Measurements from ENCODE around the gene COMMD9. TPM values are rescaled to one million over a fixed set of nuclear protein-coding genes. Genes with fewer than 3 reads are reported as not detected.

COMMD9 gene
- total and polyA plus RNA-seq, 2 experiments from 2014 or later = 50.3 to 95.3 TPM

DNA sequence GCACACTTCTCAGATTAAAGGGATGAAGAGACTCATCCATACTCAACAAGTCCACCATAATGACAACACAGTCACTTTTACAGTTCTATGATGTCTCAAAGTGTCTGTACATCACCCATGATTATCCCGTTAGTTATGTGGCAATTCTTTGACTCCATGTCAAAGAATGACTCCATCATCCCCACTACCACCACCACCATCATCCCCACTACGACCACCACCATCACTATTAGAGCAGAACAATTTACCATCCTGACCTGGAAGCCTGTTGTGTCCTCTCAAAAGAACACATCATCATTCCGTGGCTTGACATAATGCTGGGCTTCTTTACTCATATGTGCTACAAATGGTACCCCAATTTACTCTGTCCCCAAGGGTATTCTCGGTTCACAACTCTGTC is 20.6 kb upstream of the COMMD9 start:
- no peaks in the 10 kb centered on the region for H3K9me2 ChIP-seq (replicated peaks; ENCODE audit: insufficient read depth)
- TF ChIP-seq EZH2phosphoT487 (IDR thresholded peaks at IDR 0.05; ENCODE audit: low read depth, severe bottlenecking, unreplicated experiment) (no peak), EZH2 (IDR thresholded peaks at IDR 0.05; ENCODE audit: borderline replicate concordance) (no peak)
- TF ChIP-seq, protein P1, sequence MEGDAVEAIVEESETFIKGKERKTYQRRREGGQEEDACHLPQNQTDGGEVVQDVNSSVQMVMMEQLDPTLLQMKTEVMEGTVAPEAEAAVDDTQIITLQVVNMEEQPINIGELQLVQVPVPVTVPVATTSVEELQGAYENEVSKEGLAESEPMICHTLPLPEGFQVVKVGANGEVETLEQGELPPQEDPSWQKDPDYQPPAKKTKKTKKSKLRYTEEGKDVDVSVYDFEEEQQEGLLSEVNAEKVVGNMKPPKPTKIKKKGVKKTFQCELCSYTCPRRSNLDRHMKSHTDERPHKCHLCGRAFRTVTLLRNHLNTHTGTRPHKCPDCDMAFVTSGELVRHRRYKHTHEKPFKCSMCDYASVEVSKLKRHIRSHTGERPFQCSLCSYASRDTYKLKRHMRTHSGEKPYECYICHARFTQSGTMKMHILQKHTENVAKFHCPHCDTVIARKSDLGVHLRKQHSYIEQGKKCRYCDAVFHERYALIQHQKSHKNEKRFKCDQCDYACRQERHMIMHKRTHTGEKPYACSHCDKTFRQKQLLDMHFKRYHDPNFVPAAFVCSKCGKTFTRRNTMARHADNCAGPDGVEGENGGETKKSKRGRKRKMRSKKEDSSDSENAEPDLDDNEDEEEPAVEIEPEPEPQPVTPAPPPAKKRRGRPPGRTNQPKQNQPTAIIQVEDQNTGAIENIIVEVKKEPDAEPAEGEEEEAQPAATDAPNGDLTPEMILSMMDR (IDR thresholded peaks at IDR 0.05; ENCODE audit: poor library complexity) = no peak
- no peaks in the 10 kb centered on the region for H3K27me3 ChIP-seq

DNA sequence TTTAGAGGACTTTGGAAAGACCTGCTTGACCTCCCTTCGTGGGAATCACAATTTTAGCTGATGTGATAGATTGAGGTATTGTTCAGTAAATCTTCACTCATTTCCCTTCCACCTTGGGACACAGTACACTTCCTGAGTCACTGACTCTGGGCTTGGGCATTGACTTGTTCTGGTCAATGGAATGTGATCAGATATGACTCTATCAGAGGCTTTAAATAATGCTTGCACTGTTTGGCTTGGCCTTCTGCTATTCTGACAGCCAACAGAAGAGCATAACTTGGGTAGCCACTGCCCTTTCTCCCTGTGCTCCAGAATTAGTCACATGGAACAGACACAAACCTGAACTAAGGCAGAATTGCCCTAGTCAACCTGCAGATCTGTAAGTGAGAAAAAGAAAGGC is 19.4 kb upstream of the COMMD9 start:
- DNase-seq (ENCODE audit: low spot score) = no peak
- Histone ChIP-seq H3K9me2 (replicated peaks; ENCODE audit: insufficient read depth) (no peaks in the 10 kb centered on the region), H3K36me3 (replicated peaks; ENCODE audit: insufficient read depth, low read depth) (no peaks in the 10 kb centered on the region), H3K4me2 (no peak overlapping the region), H3K27me3 (no peaks in the 10 kb centered on the region), H3K79me2 (no peaks in the 10 kb centered on the region), H3K9me3 (ENCODE audit: low read depth) (no peaks in the 10 kb centered on the region), H3K27ac (no peak overlapping the region), H4K20me1 (ENCODE audit: insufficient read depth, poor library complexity, severe bottlenecking) (no peaks in the 10 kb centered on the region), H3K4me3 (no peak overlapping the region), H3K4me1 (ENCODE audit: insufficient read depth) (peaks cover 8% of the 10 kb centered on the region), H2AFZ (no peak overlapping the region)
- no peak for TF ChIP-seq EZH2 (IDR thresholded peaks at IDR 0.05; ENCODE audit: borderline replicate concordance)
- no peak for TF ChIP-seq EZH2phosphoT487 (IDR thresholded peaks at IDR 0.05; ENCODE audit: low read depth, severe bottlenecking, unreplicated experiment)
- TF ChIP-seq, protein P1 (IDR thresholded peaks at IDR 0.05; ENCODE audit: poor library complexity) = no peak
- WGBS (ENCODE audit: low lambda C conversion rate, missing lambda C conversion rate) = 52% methylated on average over 1 of the region's 1 CpG

More for the DNA sequence above, 20.6 kb upstream of the COMMD9 start:
- Histone ChIP-seq H2AFZ (no peak overlapping the region), H3K79me2 (no peaks in the 10 kb centered on the region), H3K27ac (no peak overlapping the region), H3K4me1 (ENCODE audit: insufficient read depth) (peaks cover 8% of the 10 kb centered on the region), H3K36me3 (replicated peaks; ENCODE audit: insufficient read depth, low read depth) (no peaks in the 10 kb centered on the region), H3K4me3 (no peak overlapping the region), H3K9me3 (ENCODE audit: low read depth) (no peaks in the 10 kb centered on the region), H4K20me1 (ENCODE audit: insufficient read depth, poor library complexity, severe bottlenecking) (no peaks in the 10 kb centered on the region), H3K4me2 (no peak overlapping the region)
- DNase-seq (ENCODE audit: low spot score) = no peak
- 96% methylated on average over 4 of the region's 4 CpGs for WGBS (ENCODE audit: low lambda C conversion rate, missing lambda C conversion rate)

GRCh38 chr11:36306888-36307287 is 17.7 kb upstream of the COMMD9 start:
- Histone ChIP-seq H3K4me3 (no peak overlapping the region), H3K4me2 (no peak overlapping the region), H2AFZ (no peak overlapping the region), H3K9me2 (replicated peaks; ENCODE audit: insufficient read depth) (no peaks in the 10 kb centered on the region), H3K36me3 (replicated peaks; ENCODE audit: insufficient read depth, low read depth) (no peaks in the 10 kb centered on the region), H3K4me1 (ENCODE audit: insufficient read depth) (no peaks in the 10 kb centered on the region), H3K27ac (no peak overlapping the region), H3K79me2 (no peaks in the 10 kb centered on the region), H4K20me1 (ENCODE audit: insufficient read depth, poor library complexity, severe bottlenecking) (no peaks in the 10 kb centered on the region), H3K27me3 (no peaks in the 10 kb centered on the region), H3K9me3 (ENCODE audit: low read depth) (no peaks in the 10 kb centered on the region)
- DNase-seq (ENCODE audit: low spot score) = peak; percentile 68
- WGBS (ENCODE audit: low lambda C conversion rate, missing lambda C conversion rate) = 40% methylated on average over 3 of the region's 3 CpGs
- TF ChIP-seq EZH2 (IDR thresholded peaks at IDR 0.05; ENCODE audit: borderline replicate concordance) = no peak
- TF ChIP-seq, protein P1 (IDR thresholded peaks at IDR 0.05; ENCODE audit: poor library complexity) = peak; percentile 63

DNA sequence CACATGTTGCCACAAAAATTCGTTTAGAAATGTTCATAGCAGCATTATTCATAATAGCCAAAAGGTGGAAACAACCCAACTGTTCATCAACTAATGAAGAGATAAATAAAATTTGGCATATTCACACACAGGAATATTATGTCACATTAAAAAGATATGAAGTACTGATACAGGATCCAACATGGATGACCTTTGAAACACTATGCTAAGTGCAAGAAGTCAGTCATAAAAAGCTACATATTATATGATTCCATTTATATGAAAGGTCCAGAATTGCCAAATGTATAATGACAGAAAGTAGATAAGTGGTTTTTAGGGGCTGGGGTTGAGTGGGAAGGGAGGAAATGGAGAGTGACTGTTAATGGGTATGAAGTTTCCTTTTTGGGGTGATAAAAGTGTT is 15.8 kb upstream of the COMMD9 start:
- no peaks in the 10 kb centered on the region for H3K9me2 ChIP-seq (replicated peaks; ENCODE audit: insufficient read depth)
- no peak overlapping the region for H2AFZ ChIP-seq
- no peaks in the 10 kb centered on the region for H3K9me3 ChIP-seq (ENCODE audit: low read depth)
- no peak overlapping the region for H3K4me2 ChIP-seq
- no peak for DNase-seq (ENCODE audit: low spot score)
- 24% methylated on average over 1 of the region's 1 CpG for WGBS (ENCODE audit: low lambda C conversion rate, missing lambda C conversion rate)
- H3K36me3 ChIP-seq (replicated peaks; ENCODE audit: insufficient read depth, low read depth) = no peaks in the 10 kb centered on the region
- no peaks in the 10 kb centered on the region for H3K27me3 ChIP-seq
- no peak overlapping the region for H3K4me3 ChIP-seq
- TF ChIP-seq, protein P1 (IDR thresholded peaks at IDR 0.05; ENCODE audit: poor library complexity) = no peak
- no peak for TF ChIP-seq EZH2 (IDR thresholded peaks at IDR 0.05; ENCODE audit: borderline replicate concordance)
- TF ChIP-seq EZH2phosphoT487 (IDR thresholded peaks at IDR 0.05; ENCODE audit: low read depth, severe bottlenecking, unreplicated experiment) = no peak
- no peaks in the 10 kb centered on the region for H3K79me2 ChIP-seq
- no peaks in the 10 kb centered on the region for H3K4me1 ChIP-seq (ENCODE audit: insufficient read depth)
- H3K27ac ChIP-seq = no peak overlapping the region
- H4K20me1 ChIP-seq (ENCODE audit: insufficient read depth, poor library complexity, severe bottlenecking) = no peaks in the 10 kb centered on the region

Measured in hepatocyte (in vitro differentiated cells).